Uterus (tissue), 4 donors: ENCODE measurements around the gene LEKR1. TPM values are rescaled to one million over a fixed set of nuclear protein-coding genes. Genes with fewer than 3 reads are reported as not detected.

ENCODE experiments used
- DNase-seq, 2 donors: peaks; one replicate each; pipeline ENCODE4 v3.0.0-alpha.2; 2019 to 2020
- H3K27ac ChIP-seq, 2 donors: fragments of 200-600 bp; sonication (generic); 1 replicate in 1 of 2; 2 replicates in 1 of 2; pipeline ENCODE4 v1.5.1; 2016 to 2018
- H3K27me3 ChIP-seq, 2 donors: fragments of 200-600 bp; sonication (generic); one replicate each; pipeline ENCODE4 v1.5.1; 2018 to 2019; ENCODE audit warnings: control low read depth in 1 of 2
- H3K36me3 ChIP-seq, 2 donors: fragments of 200-600 bp; sonication (generic); one replicate each; pipeline ENCODE4 v1.5.1; 2019; ENCODE audit warnings: control low read depth in 1 of 2
- H3K4me1 ChIP-seq, 2 donors: fragments of 200-600 bp; sonication (generic); one replicate each; pipeline ENCODE4 v1.5.1; 2018 to 2019; ENCODE audit warnings: control low read depth in 1 of 2
- H3K4me3 ChIP-seq, 2 donors: fragments of 200-600 bp; sonication (generic); 1 replicate in 1 of 2; 2 replicates in 1 of 2; pipeline ENCODE4 v1.5.1; 2018 to 2019; ENCODE audit warnings: mild to moderate bottlenecking in 1 of 2
- H3K9me3 ChIP-seq, 2 donors: fragments of 200-600 bp; sonication (generic); one replicate each; pipeline ENCODE4 v1.5.1; 2019; ENCODE audit warnings: control low read depth in 1 of 2
- POLR2A ChIP-seq, 2 donors: fragments of 450-650 bp; IDR thresholded peaks; one replicate each; pipeline ENCODE4 v1.6.1; 2016; ENCODE audit warnings: antibody characterized with exemption in 2 of 2, mild to moderate bottlenecking in 1 of 2, moderate library complexity in 1 of 2
- intact Hi-C: fragments of 100-400 bp; cut with DNase I; formaldehyde crosslinking; loops from one replicate; pipeline ENCODE4 v1.15.1; 2023; ENCODE audit warnings: low total_unique reads
- total RNA-seq, 4 donors: library from RNA; depleted of rRNA in 3 of 4; stranded (reverse); fragments of >200 nt in 3 of 4; gene quantifications; one replicate each; pipeline versions ENCODE4 v1.1.0 to v1.2.4, GENCODE V29; 2014 to 2023
- TF ChIP-seq, protein P1 (sequence below), 4 experiments: fragments of 200-600 bp in 2 of 4; fragments of 450-650 bp in 2 of 4; sonication (generic) in 2 of 4; IDR thresholded peaks; one replicate each; pipeline ENCODE4 v1.5.1; 2016 to 2019; ENCODE audit warnings: antibody characterized with exemption in 4 of 4, mild to moderate bottlenecking in 2 of 4, moderate library complexity in 1 of 4
- donor health status: DM: yes; HTN: yes; CAD: no.

The LEKR1 gene
- total RNA-seq, 4 donors from 2014 or later = 0.26 to 4.8 (median 2.8) TPM; not detected in 1

DNA sequence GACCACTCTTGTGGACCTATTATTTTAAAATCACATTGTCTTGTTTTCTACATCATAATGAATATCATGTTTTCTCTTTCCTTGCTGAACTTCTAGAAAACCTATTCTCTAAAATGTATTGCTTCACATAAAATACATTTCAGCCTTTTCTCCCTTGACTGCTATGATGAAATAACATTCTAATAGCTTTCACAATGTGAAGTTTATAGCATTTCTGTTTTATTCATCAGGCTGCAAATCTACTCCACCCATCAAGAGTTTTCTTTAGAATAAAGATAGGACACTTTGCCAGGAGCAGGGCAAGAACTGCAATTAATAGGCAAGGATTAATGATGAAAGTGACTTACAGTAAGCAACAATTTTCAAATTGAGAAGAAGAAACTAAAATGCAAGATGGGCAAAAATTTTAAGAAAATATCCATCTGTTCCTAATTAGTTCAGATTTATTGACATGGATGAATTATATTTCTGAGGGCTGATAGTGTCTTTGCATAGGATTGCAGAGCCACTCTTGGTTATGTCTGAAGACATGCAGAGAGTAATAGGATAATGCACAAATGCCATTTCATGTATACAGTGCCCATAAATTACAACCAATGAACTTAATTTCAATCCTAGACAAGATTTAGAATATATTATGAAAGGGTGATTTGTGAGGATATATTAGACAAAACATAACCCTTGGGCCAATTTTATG, 21.7 kb downstream of the LEKR1 start:
- intact Hi-C loops = no loop called here
- no peak for DNase-seq
- no peaks in the 10 kb centered on the region for H3K36me3 ChIP-seq
- no peak overlapping the region for H3K27ac ChIP-seq
- H3K4me1 ChIP-seq = no peaks in the 10 kb centered on the region
- TF ChIP-seq, protein P1, sequence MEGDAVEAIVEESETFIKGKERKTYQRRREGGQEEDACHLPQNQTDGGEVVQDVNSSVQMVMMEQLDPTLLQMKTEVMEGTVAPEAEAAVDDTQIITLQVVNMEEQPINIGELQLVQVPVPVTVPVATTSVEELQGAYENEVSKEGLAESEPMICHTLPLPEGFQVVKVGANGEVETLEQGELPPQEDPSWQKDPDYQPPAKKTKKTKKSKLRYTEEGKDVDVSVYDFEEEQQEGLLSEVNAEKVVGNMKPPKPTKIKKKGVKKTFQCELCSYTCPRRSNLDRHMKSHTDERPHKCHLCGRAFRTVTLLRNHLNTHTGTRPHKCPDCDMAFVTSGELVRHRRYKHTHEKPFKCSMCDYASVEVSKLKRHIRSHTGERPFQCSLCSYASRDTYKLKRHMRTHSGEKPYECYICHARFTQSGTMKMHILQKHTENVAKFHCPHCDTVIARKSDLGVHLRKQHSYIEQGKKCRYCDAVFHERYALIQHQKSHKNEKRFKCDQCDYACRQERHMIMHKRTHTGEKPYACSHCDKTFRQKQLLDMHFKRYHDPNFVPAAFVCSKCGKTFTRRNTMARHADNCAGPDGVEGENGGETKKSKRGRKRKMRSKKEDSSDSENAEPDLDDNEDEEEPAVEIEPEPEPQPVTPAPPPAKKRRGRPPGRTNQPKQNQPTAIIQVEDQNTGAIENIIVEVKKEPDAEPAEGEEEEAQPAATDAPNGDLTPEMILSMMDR (IDR thresholded peaks at IDR 0.05) = no peak
- TF ChIP-seq POLR2A (IDR thresholded peaks at IDR 0.05) = no peak
- no peak overlapping the region for H3K4me3 ChIP-seq
- no peaks in the 10 kb centered on the region for H3K27me3 ChIP-seq
- no peaks in the 10 kb centered on the region for H3K9me3 ChIP-seq

DNA sequence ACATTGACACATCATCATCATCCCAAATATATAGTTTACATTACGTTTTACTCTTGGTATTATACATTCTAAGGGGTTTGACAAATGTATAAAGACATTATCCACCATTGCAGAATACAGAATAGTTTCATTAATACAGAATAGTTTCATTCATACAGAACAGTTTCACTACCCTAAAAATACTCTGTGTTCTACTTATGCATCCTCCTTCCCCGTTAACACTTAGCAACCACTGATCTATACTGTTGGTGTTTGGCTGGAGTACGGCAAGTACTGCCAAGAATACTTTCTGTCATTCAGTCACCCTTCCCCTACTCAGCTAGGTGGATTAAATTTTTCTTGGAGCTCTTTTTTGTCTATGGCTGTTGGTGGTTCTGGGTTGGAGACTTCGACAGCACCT, 33.4 kb downstream of the LEKR1 start:
- Histone ChIP-seq H3K27me3 (no peaks in the 10 kb centered on the region), H3K36me3 (no peaks in the 10 kb centered on the region), H3K4me1 (no peaks in the 10 kb centered on the region), H3K4me3 (no peak overlapping the region), H3K27ac (no peak overlapping the region), H3K9me3 (no peaks in the 10 kb centered on the region)
- intact Hi-C loops = no loop called here
- TF ChIP-seq, protein P1 (IDR thresholded peaks at IDR 0.05) = no peak
- TF ChIP-seq POLR2A (IDR thresholded peaks at IDR 0.05) = no peak
- DNase-seq = no peak

DNA sequence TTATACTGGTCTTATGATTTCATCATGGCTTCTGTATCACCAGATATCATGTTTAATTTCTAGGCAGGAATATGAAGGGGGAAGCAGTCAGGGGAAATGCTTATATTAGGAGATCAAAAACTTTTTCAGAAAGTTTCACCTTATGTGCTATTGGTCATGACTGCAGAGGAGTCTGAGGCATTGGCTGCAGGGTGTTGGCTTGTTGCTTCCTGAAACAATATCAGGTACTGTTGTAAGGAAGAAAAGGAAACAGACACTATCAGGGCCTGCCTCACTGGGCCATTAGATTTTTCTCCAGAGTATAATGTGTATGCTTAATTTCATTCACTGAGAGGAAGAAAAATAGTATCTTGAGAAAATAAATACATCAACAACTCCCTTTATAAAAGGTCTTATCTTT, 34.7 kb downstream of the LEKR1 start:
- Histone ChIP-seq H3K9me3 (no peaks in the 10 kb centered on the region), H3K27me3 (no peaks in the 10 kb centered on the region), H3K4me1 (no peaks in the 10 kb centered on the region), H3K36me3 (no peaks in the 10 kb centered on the region), H3K4me3 (no peak overlapping the region), H3K27ac (no peak overlapping the region)
- TF ChIP-seq, protein P1 (IDR thresholded peaks at IDR 0.05) = no peak
- no peak for TF ChIP-seq POLR2A (IDR thresholded peaks at IDR 0.05)
- intact Hi-C loops = no loop called here
- no peak for DNase-seq

DNA sequence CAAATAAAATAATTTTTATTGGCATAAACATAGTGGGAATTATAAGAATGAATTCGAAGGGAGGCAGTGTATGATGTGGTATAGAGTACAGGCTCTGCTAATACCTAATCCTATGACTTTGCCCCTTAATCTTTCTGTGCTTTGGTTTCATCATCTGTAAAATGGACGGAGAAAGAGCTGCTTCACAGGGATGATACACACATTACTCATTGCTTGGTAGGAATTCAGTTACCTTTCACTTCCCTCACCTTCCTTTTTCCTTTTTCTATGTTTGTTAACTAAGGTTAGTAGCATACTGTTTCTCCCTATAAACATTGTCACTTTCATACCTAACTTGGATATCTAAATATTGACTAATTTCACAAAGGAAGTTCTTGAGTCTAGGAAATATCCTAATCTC, 36.2 kb downstream of the LEKR1 start:
- Histone ChIP-seq H3K9me3 (no peaks in the 10 kb centered on the region), H3K27ac (no peak overlapping the region)

DNA sequence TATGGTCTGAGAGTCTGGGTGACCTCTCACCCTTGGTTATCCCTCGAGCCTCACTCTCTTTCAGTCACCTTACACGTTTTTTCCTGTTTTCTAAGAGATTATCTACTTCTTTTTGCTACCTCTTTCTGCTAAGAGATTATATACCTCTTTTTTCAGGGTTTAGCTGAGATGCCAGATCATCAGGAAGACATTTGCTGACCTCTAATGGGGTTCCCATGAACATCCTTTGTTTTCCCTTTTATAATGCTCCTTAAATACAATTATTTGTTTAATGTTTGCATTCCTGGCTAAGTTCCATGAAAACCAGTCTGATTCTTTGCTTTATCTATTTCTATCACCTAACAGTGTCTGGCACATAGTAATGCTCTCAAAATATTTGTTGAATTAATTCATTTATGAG, 39.6 kb downstream of the LEKR1 start:
- Histone ChIP-seq H3K4me3 (no peak overlapping the region), H3K27me3 (no peaks in the 10 kb centered on the region), H3K9me3 (no peaks in the 10 kb centered on the region), H3K27ac (no peak overlapping the region), H3K36me3 (no peaks in the 10 kb centered on the region), H3K4me1 (no peaks in the 10 kb centered on the region)
- intact Hi-C loops = no loop called here
- TF ChIP-seq POLR2A (IDR thresholded peaks at IDR 0.05) = no peak
- TF ChIP-seq, protein P1 (IDR thresholded peaks at IDR 0.05) = no peak
- DNase-seq = no peak

More for the DNA sequence above, 36.2 kb downstream of the LEKR1 start:
- Histone ChIP-seq H3K27me3 (no peaks in the 10 kb centered on the region), H3K4me3 (no peak overlapping the region), H3K36me3 (no peaks in the 10 kb centered on the region), H3K4me1 (no peaks in the 10 kb centered on the region)
- TF ChIP-seq POLR2A (IDR thresholded peaks at IDR 0.05) = no peak
- TF ChIP-seq, protein P1 (IDR thresholded peaks at IDR 0.05) = no peak
- intact Hi-C loops = no loop called here
- no peak for DNase-seq
